ENCODE measurements around the gene C17orf113.

C17orf113 gene

DNA sequence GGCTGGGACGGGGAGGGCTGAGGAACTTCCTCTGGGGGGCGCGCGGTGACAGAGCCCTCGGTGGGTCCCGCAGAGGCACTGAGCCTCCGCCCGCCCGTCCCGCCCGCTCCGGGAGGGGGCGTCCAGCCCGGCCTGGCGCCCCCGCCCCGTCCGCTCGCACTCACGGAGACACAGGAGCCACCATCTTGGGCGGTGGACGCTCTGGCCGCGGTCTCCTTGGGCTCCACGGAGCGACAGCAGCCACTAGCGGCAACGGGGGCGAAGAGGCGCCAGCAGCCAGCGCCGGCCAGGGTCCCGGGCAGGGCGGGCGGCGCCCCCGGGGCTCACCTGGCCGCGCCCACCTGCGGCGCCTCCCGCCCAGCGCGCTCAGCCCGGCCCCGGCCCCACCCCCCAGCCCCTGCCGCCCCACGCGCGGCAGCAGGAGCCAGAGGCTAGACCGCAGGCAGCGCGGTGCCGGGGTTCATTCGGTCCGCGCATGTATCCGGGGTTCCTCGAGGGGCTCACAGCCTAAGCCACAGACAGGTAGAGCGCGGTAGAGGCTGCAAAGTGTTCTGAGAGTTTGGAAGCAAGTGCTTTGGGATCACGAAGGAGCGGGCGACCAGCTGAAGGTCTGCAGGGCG is at the start of gene C17orf113:
C17orf113 (minus strand) TSS at position 209 of the 620 bp plus-strand sequence. CDS start 7,225 bp downstream, outside the sequence.
- peak; percentile 40 for DNase-seq

- DNase-seq: no peak
Measured at GRCh38 chr17:42098730-42099399, 48.5 kb upstream of the C17orf113 start.

DNA sequence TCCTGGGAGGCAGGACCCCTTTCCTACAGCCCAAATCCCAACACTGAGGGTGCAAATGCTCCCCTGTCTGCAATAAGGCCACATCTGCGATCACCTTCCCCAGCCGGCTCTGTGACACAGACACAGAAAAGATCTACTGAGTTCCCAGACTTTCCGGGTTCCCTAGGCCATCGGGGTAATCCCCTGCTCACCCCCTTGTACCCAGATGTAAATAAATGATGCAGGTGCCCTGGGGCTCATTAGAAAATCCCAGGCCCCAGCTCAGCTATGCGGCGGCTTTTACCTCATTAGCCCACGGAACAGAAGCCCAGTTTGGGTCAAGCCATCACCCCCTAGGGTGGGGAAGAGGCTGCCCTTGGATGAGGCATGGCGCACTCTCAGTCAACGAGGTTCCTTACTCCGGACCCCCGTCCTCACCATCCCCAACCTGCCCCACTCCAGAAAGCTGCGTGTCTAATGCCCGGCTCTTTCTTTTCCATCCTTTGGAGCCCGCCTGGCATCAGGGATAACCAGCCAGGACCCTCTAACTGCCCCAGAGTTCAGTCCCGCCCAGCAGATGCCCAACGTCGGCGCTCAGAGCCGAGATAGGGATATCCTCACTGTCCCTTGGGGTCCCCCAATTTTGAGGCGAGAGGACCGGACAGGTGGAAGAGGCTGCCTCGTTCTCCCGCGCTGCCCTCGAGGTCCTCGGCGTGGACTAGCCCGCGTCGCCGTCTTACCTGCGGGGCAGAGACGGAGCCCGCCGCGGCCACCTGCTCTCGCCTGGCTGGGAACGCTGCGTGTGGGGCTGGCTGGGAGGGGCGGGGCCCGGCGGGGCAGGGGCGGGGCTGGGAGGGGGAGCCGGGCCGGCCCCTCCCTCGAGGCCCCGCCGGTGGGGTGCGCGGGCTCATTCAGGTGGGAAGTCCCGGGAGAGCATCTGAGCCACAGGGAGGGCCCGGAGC is 47.6 kb upstream of the C17orf113 start, which contains the start of gene ZNF385C:
ZNF385C (minus strand) TSS at position 783 of the 941 bp plus-strand sequence. CDS start 35,417 bp downstream, outside the sequence.
- DNase-seq: no peak

DNA sequence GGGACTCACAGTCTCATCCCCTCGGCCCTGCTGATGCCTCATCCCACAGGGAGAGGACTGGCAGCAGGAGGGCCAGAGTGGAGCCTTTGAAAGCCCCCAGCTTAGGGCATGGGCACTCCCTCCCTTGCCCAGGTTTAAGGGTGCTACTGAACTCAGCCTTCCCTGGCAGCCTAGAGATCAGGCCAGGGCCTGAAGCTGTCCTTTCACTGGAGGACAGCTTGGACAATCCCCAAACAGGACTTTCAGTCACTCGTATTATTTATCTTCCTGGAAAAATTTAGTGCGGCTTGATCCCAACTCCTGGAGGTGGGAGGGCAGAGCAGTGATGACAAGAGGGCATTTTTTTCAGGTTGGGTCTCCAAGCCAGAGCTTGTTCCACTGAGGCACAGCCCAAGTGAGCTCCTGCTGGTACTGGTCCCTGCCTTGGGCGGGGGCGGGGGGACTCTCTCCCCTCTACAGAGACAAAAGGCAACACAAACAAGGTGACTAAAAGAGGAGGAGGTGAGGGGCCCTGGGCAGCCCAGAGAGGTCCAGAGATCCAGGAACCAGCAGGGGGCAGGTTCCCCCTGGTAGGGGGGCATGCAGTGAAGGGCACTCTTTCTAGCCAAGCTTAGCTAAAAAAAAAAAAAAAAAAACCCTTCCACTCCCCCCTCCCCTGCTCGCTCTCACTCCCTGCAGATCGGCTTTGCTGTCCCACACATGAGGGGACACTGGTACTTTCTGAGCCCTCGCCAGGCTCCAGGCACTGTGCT is 46.1 kb upstream of the C17orf113 start:
- no peak for DNase-seq

DNA sequence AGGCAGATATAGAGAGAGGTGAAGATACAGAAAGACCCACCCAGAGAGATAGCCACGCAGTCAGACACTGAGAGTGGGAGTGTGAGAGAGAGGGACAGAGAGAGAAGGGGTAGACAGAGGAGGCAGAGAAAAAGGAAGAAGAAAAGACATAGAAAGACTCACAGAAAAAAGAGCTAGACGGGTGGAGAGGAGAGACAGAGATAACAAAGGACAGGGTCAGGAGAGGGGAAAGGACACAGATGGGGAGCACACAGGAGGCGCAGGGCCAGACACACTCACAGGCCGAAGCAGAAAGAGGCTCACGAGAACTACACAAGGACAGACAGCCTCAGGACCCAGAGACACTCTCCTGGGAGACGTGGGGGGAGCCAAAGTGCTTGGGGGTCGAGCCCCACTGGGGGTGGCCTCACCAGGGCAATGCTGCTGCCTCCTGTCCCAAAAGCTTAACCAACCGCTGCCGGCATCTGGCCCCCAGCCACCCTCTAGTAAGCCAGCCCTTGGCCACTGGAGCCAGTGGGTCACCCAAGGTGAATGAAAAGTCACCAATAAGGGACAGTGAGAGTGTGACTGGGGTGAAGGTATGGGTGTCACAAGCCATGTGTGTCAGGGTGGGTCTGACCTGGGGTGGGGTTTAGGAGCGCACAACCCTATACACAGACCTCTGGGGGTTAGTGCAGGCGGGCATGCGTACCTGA is 44.1 kb upstream of the C17orf113 start:
- no peak for DNase-seq

GRCh38 chr17:42092939-42093338 is 42.5 kb upstream of the C17orf113 start:
- no peak for DNase-seq

GRCh38 chr17:42090964-42091790 is 40.8 kb upstream of the C17orf113 start:
- DNase-seq: no peak

DNA sequence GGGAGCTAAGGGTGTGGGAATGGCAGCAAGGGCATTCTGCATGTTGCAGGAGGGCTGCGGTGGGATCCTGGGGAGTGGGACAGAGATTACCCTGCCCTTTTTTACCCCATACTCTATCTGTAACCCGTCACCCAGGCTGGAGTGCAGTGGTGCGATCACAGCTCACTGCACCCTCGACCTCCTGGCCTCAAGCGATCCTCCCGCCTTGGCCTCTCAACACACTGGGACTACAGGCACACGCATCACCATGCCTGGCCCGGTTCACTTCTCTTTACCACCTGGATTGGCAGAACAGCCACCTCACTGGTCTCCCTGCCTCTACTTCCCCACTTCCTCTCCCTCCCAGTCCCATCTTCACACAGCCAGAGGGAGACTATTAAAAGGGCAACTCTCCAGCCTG is 38.3 kb upstream of the C17orf113 start:
- no peak for DNase-seq

- DNase-seq: no peak
Measured at GRCh38 chr17:42087736-42088705, 37.6 kb upstream of the C17orf113 start.

- DNase-seq: no peak
Measured at GRCh38 chr17:42087042-42087701, 36.8 kb upstream of the C17orf113 start.

- DNase-seq: no peak
Measured at GRCh38 chr17:42081516-42082129, 31.2 kb upstream of the C17orf113 start.

- DNase-seq: no peak
Measured at GRCh38 chr17:42079541-42079940, 29.1 kb upstream of the C17orf113 start.

- DNase-seq: no peak
Measured at GRCh38 chr17:42078396-42079043, 28.1 kb upstream of the C17orf113 start.

DNA sequence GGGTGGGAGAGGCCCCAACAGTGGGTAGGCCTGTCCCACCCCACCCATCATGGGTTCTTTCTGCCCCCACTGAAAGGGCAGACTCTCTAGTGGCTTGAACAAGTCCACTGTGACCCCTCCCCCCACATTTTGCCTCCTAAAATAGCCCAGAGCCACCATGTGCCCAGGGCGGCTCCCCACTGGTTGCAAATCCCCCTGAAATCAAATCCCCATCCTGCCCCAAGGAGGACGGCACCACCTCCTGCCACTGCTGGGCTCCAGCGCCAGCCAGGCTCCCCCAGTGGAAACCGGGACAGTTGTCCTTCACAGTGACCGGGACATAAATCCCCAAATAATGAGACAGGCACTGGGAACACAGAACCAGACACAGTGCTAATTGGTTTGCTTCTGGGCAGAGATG is 27.4 kb upstream of the C17orf113 start:
- no peak for DNase-seq

DNA sequence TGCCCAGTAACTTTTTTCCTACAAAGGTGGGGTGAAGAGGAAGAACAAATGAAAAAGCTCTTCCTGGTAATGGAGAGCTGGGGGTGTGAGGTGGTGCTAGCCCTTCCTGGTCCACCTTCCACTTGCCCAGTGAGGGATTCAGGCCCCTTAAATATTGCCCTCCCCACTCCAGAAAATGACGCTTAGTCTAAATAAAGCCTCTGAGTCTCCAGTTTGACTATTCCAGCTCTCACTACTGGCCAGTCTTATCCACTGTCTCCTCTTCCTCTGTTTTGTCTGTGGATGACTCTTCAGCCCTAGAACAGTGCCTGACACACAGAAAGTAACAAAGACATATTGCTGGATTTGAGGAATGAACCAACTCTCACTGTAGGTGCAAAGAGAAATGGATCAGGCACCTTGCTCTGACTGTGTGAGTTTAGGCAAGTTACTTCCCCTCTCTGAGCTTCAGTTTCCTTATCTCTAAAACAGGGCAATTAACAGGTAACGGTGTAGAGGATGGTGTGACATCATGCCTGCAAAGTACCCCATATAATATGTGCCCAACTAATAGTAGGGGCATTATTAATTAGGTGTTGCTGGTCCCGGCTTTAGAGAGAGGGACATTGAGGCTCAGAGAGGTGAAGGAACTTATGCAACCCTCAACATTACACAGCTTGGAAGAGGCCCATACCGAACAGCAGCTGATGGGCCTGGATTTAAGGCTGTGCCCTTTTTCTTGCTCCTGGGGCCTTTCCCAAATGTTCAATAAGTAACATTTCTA is 26.6 kb upstream of the C17orf113 start:
- no peak for DNase-seq

DNA sequence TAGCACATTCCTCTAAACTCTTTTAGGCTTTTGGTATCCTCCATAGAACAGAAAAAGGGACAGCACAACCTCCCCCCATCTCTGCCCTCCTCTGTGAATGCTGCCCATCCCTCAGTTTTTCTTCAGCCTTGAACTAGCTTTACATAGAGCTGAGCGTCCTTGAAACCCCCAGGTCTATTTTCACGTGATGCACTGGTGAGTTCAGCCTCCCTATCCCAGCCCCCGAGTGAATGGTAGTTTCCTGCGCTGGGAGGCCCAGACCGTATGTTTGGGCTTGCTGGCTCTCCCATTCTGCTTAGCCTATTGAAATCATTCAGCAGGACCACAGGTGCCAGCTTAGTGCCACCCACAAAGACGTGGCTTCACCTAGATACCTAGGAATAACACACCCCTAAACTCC is 25.4 kb upstream of the C17orf113 start:
- DNase-seq: no peak
